GM21529 (cell line): ENCODE data around the gene RAB27B.
"Not testable (repeated sequence)": the region's sequence is repeated elsewhere in the genome, so short reads cannot be mapped to it uniquely, and the experiment has no call there.

ENCODE experiments used
- ATAC-seq: cut with Tn5 transposase; IDR thresholded peaks from one replicate; pipeline ENCODE4 v1.9.1; 2021; ENCODE audit not compliant: unreplicated experiment

RAB27B gene

GRCh38 chr18:54813977-54814565 is 14.2 kb upstream of the RAB27B start:
- ATAC-seq: no peak

GRCh38 chr18:54815086-54815485 is 13.2 kb upstream of the RAB27B start:
- no peak for ATAC-seq

- not testable (repeated sequence) for ATAC-seq
These were observed 7.4 kb upstream of the RAB27B start for GRCh38 chr18:54820785-54821275.

GRCh38 chr18:54822872-54823845 is 5.1 kb upstream of the RAB27B start:
- ATAC-seq: no peak

GRCh38 chr18:54824761-54825160 is 3.5 kb upstream of the RAB27B start:
- ATAC-seq: no peak

- no peak for ATAC-seq
These were observed 2.5 kb upstream of the RAB27B start for GRCh38 chr18:54825601-54826344.

GRCh38 chr18:54828986-54829385 is 709 bp downstream of the RAB27B start:
- ATAC-seq: no peak

- ATAC-seq: no peak
These were observed 1.6 kb downstream of the RAB27B start for GRCh38 chr18:54829856-54830255.

- ATAC-seq: no peak
These were observed 2.0 kb downstream of the RAB27B start for GRCh38 chr18:54830260-54830659.

GRCh38 chr18:54830866-54831265 is 2.6 kb downstream of the RAB27B start:
- no peak for ATAC-seq

GRCh38 chr18:54835944-54836343 is 7.7 kb downstream of the RAB27B start:
- no peak for ATAC-seq

- ATAC-seq: no peak
These were observed 15.0 kb downstream of the RAB27B start for GRCh38 chr18:54843314-54843713.

GRCh38 chr18:54845787-54846186 is 17.5 kb downstream of the RAB27B start:
- ATAC-seq: no peak

GRCh38 chr18:54848121-54848520 is 19.8 kb downstream of the RAB27B start:
- no peak for ATAC-seq

- no peak for ATAC-seq
These were observed 21.4 kb downstream of the RAB27B start for GRCh38 chr18:54849683-54850082.

GRCh38 chr18:54850598-54850997 is 22.3 kb downstream of the RAB27B start:
- no peak for ATAC-seq

GRCh38 chr18:54852780-54853675 is 24.8 kb downstream of the RAB27B start:
- ATAC-seq: no peak

GRCh38 chr18:54855050-54855449 is 26.8 kb downstream of the RAB27B start:
- ATAC-seq: not testable (repeated sequence)

- no peak for ATAC-seq
These were observed 27.9 kb downstream of the RAB27B start for GRCh38 chr18:54856105-54856646.

GRCh38 chr18:54857499-54857898 is 29.2 kb downstream of the RAB27B start:
- no peak for ATAC-seq
